GM18526 (cell line): Measurements from ENCODE around the gene LSAMP.

Experiments
- POLR2A ChIP-seq: IDR thresholded peaks from 3 replicates; pipeline ENCODE4 v1.6.1; 2011; ENCODE audit not compliant: insufficient read length; ENCODE audit errors: extremely low read depth

The LSAMP gene

GRCh38 chr3:116007000-116007399 lies 438.3 kb downstream of the LSAMP start:
- no peak for TF ChIP-seq POLR2A

GRCh38 chr3:116005404-116005803 lies 439.9 kb downstream of the LSAMP start:
- TF ChIP-seq POLR2A = no peak

GRCh38 chr3:116002235-116002634 lies 443.1 kb downstream of the LSAMP start:
- TF ChIP-seq POLR2A = no peak

- TF ChIP-seq POLR2A = no peak
Measured at GRCh38 chr3:116001151-116001621, 444.1 kb downstream of the LSAMP start.

GRCh38 chr3:116000311-116000710 lies 445.0 kb downstream of the LSAMP start:
- TF ChIP-seq POLR2A = no peak

- TF ChIP-seq POLR2A = no peak
Measured at GRCh38 chr3:115999613-116000012, 445.7 kb downstream of the LSAMP start.

GRCh38 chr3:115999001-115999585 lies 446.2 kb downstream of the LSAMP start:
- no peak for TF ChIP-seq POLR2A

GRCh38 chr3:115996420-115997108 lies 448.7 kb downstream of the LSAMP start:
- no peak for TF ChIP-seq POLR2A

- TF ChIP-seq POLR2A = no peak
Measured at GRCh38 chr3:115990669-115991068, 454.6 kb downstream of the LSAMP start.

- TF ChIP-seq POLR2A = no peak
Measured at GRCh38 chr3:115989684-115990421, 455.4 kb downstream of the LSAMP start.

GRCh38 chr3:115986555-115987207 lies 458.6 kb downstream of the LSAMP start:
- TF ChIP-seq POLR2A = no peak

GRCh38 chr3:115982629-115983028 lies 462.7 kb downstream of the LSAMP start:
- TF ChIP-seq POLR2A = no peak

- no peak for TF ChIP-seq POLR2A
Measured at GRCh38 chr3:115982108-115982507, 463.2 kb downstream of the LSAMP start.

GRCh38 chr3:115980709-115981108 lies 464.6 kb downstream of the LSAMP start:
- TF ChIP-seq POLR2A = no peak

- no peak for TF ChIP-seq POLR2A
Measured at GRCh38 chr3:115977866-115978265, 467.4 kb downstream of the LSAMP start.

GRCh38 chr3:115975796-115976195 lies 469.5 kb downstream of the LSAMP start:
- no peak for TF ChIP-seq POLR2A

GRCh38 chr3:115975353-115975752 lies 469.9 kb downstream of the LSAMP start:
- TF ChIP-seq POLR2A = no peak
